ENCODE data around the gene TMUB1. TPM values are rescaled to one million over a fixed set of nuclear protein-coding genes. Genes with fewer than 3 reads are reported as not detected.

TMUB1 gene
- total and polyA plus RNA-seq, 9 of the 15 experiments (the other 6 are each of a cell fraction or from before 2014, with no cell fraction given) = 0.14 to 241 (median 74.1) TPM

GRCh38 chr7:151083071-151083823, at the start of gene TMUB1 (continued):
- TF ChIP-seq ZBTB40 (IDR thresholded peaks at IDR 0.05) (peak; percentile 75), ZBTB40 (CRISPR knock-in tag; IDR thresholded peaks at IDR 0.05) (no peak), MCM5 (IDR thresholded peaks at IDR 0.05; ENCODE audit: low read depth) (no peak), HIVEP1 (CRISPR knock-in tag; IDR thresholded peaks at IDR 0.05) (no peak), TRIM28 (IDR thresholded peaks at IDR 0.05) (no peak), CHD1 (IDR thresholded peaks at IDR 0.05; ENCODE audit: low read length) (peak; percentile 8), ZBTB2 (IDR thresholded peaks at IDR 0.05) (peak; percentile 87; the same call in 1 of the 2 replicates), CREM (IDR thresholded peaks at IDR 0.05; ENCODE audit: low read depth) (peak; percentile 74), MAZ (CRISPR knock-in tag; conservative IDR thresholded peaks at IDR 0.05 in 1 of 2, IDR thresholded peaks at IDR 0.05 in 1 of 2) (peak; percentile 77 to 96), MYC (IDR thresholded peaks at IDR 0.05; ENCODE audit: low read depth, low read length) (peak; percentile 77; the same call in 1 of the 2 replicates), MYC (CRISPR knock-in tag; IDR thresholded peaks at IDR 0.05; ENCODE audit: borderline replicate concordance, low read depth) (peak; percentile 75; the same call in 1 of the 2 replicates)
- TF ChIP-seq, protein P1, sequence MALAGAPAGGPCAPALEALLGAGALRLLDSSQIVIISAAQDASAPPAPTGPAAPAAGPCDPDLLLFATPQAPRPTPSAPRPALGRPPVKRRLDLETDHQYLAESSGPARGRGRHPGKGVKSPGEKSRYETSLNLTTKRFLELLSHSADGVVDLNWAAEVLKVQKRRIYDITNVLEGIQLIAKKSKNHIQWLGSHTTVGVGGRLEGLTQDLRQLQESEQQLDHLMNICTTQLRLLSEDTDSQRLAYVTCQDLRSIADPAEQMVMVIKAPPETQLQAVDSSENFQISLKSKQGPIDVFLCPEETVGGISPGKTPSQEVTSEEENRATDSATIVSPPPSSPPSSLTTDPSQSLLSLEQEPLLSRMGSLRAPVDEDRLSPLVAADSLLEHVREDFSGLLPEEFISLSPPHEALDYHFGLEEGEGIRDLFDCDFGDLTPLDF (CRISPR knock-in tag; IDR thresholded peaks at IDR 0.05) = peak; percentile 49; the same call in 1 of the 2 replicates
- TF ChIP-seq, protein P2, sequence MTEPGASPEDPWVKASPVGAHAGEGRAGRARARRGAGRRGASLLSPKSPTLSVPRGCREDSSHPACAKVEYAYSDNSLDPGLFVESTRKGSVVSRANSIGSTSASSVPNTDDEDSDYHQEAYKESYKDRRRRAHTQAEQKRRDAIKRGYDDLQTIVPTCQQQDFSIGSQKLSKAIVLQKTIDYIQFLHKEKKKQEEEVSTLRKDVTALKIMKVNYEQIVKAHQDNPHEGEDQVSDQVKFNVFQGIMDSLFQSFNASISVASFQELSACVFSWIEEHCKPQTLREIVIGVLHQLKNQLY (CRISPR knock-in tag; conservative IDR thresholded peaks at IDR 0.05) = 0 out of 4 replicates have a peak, but pooled peaks of 1 of the 2 experiments have one; percentile 64

Measured in K562 (cell line).